GM20431 (cell line): ENCODE measurements around the gene GABARAPL1.
"Not testable (repeated sequence)": the region's sequence is repeated elsewhere in the genome, so short reads cannot be mapped to it uniquely, and the experiment has no call there.

ENCODE experiments used
- in situ Hi-C: fragments of 300-500 bp; cut with MseI, MboI; formaldehyde crosslinking; loops from one replicate; pipeline ENCODE4 v1.15.0; 2020; ENCODE audit warnings: low sequenced_read_pairs; ENCODE audit not compliant: unreplicated experiment

Gene GABARAPL1

GRCh38 chr12:10196210-10196609 lies 16.5 kb upstream of the GABARAPL1 start:
- in situ Hi-C loops, result no loop called here

- in situ Hi-C loops, result no loop called here
Observed at GRCh38 chr12:10197879-10198278, 14.8 kb upstream of the GABARAPL1 start.

- in situ Hi-C loops, result not testable (repeated sequence)
Observed at GRCh38 chr12:10204495-10204894, 8.2 kb upstream of the GABARAPL1 start.

- in situ Hi-C loops, result no loop called here
Observed at GRCh38 chr12:10205220-10205807, 7.4 kb upstream of the GABARAPL1 start.

- in situ Hi-C loops, result no loop called here
Observed at GRCh38 chr12:10207136-10207535, 5.5 kb upstream of the GABARAPL1 start.

- in situ Hi-C loops, result no loop called here
Observed at GRCh38 chr12:10210225-10210624, 2.5 kb upstream of the GABARAPL1 start.

- in situ Hi-C loops, result no loop called here
Observed at GRCh38 chr12:10211101-10211939, 1.4 kb upstream of the GABARAPL1 start.

- in situ Hi-C loops, result no loop called here
Observed at GRCh38 chr12:10211940-10212738, 538 bp upstream of the GABARAPL1 start.

- in situ Hi-C loops, result no loop called here
Observed at GRCh38 chr12:10213168-10214135, 775 bp downstream of the GABARAPL1 start.

GRCh38 chr12:10214136-10214894 lies 1.6 kb downstream of the GABARAPL1 start:
- in situ Hi-C loops, result no loop called here

GRCh38 chr12:10214895-10215267 lies 2.2 kb downstream of the GABARAPL1 start:
- in situ Hi-C loops, result no loop called here

GRCh38 chr12:10215436-10215835 lies 2.8 kb downstream of the GABARAPL1 start:
- in situ Hi-C loops, result no loop called here

GRCh38 chr12:10215946-10216345 lies 3.3 kb downstream of the GABARAPL1 start:
- in situ Hi-C loops, result not testable (repeated sequence)

GRCh38 chr12:10218021-10218420 lies 5.3 kb downstream of the GABARAPL1 start:
- in situ Hi-C loops, result no loop called here

GRCh38 chr12:10220398-10221077 lies 7.9 kb downstream of the GABARAPL1 start:
- in situ Hi-C loops, result no loop called here

GRCh38 chr12:10221846-10222245 lies 9.2 kb downstream of the GABARAPL1 start:
- in situ Hi-C loops, result no loop called here

- in situ Hi-C loops, result no loop called here
Observed at GRCh38 chr12:10223208-10223607, 10.5 kb downstream of the GABARAPL1 start.

GRCh38 chr12:10225426-10225825 lies 12.7 kb downstream of the GABARAPL1 start:
- in situ Hi-C loops, result not testable (repeated sequence)

GRCh38 chr12:10226086-10226485 lies 13.4 kb downstream of the GABARAPL1 start:
- in situ Hi-C loops, result no loop called here
